GM12892 (cell line): Measurements from ENCODE around the gene OR11A1.
"Not testable (repeated sequence)": the region's sequence is repeated elsewhere in the genome, so short reads cannot be mapped to it uniquely, and the experiment has no call there.

Experiments used
- DNase-seq: peaks from one replicate; pipeline ENCODE4 v3.0.0; 2011; ENCODE audit not compliant: insufficient read length
- FAIRE-seq: peaks from 2 replicates; lab custom pipeline; 2011; peaks lifted over from hg19 to GRCh38; lab: Jason Lieb, UNC
- POLR2A ChIP-seq: IDR thresholded peaks from 2 replicates; pipeline ENCODE4 v1.6.1; 2011; ENCODE audit warnings: low read depth, low read length, control low read depth
- POLR2AphosphoS5 ChIP-seq: IDR thresholded peaks from 2 replicates; pipeline ENCODE4 v1.6.1; 2011; ENCODE audit warnings: low read depth, low read length, control low read depth
- TAF1 ChIP-seq: IDR thresholded peaks from 2 replicates; pipeline ENCODE4 v1.6.1; 2011; ENCODE audit warnings: low read depth, mild to moderate bottlenecking, control low read depth, low read length, borderline replicate concordance

Gene OR11A1

DNA sequence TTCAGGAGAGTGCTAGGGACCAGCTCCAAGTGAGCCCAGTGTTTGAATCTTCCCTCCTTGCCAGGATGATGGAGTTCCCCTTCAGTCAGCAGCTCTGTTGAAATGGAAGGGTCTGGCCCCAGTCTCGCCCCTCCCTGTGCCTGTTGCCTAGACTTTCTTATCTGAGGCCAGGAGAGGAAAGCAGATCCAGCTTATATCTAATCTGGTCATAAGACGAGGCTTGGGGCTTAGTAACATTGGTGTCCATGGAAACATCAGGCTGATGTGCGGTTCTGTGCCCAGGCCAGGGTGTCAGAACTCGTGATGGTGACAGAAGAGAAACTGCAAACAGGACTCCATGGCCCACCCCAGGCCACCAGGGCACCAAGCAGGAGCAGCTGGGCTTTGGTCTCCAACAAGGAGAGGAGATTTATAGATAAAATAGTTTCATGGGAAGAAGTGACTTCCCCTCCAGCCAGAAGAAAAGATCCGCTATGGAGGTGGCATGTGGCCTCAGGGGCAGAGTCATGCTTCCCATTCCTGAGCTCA is 21.1 kb upstream of the OR11A1 start:
- TF ChIP-seq TAF1 (no peak), POLR2AphosphoS5 (no peak), POLR2A (no peak)
- DNase-seq (no peak), FAIRE-seq (no peak)

DNA sequence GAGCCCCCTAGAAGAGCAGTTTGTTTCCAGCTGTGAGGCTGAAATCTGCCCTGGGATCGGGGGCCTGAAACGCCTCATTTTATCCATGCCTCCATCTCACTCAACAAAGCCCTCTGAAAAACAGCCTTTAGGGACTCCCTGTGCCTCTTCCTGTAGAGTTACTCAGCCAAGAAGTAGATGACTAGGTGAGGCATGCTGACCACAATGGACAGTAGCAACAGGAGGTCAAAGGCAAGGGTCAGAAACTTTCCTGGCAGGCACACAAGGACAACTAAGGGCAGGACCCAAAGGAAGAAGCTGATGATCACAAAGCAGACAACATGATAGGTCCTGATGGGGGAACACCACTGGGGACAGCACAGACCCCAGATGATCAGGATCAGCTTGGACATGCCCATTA is 18.1 kb upstream of the OR11A1 start:
- no peak for TF ChIP-seq POLR2A
- no peak for TF ChIP-seq POLR2AphosphoS5
- no peak for TF ChIP-seq TAF1
- DNase-seq, result no peak
- no peak for FAIRE-seq

DNA sequence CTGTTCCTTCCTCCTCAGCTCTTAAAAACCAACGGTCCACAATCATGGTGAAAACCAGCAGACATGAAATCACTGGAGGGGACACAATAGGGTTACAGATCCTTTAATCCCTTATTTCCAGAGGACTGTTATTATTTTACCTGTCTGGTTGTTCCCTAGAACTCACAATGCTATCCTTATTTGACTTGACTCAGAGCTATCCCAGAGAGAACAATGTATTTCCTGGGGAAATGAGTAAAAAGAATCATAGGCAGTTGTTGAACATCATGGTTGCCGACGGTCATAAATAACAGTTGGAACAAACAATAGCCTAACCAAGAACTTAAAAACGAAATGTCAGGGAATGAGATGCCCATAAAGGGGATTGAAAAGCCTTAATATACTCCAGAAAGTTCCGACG is 9.4 kb upstream of the OR11A1 start:
- FAIRE-seq, result no peak
- TF ChIP-seq POLR2A (no peak), POLR2AphosphoS5 (no peak), TAF1 (no peak)
- DNase-seq, result no peak

DNA sequence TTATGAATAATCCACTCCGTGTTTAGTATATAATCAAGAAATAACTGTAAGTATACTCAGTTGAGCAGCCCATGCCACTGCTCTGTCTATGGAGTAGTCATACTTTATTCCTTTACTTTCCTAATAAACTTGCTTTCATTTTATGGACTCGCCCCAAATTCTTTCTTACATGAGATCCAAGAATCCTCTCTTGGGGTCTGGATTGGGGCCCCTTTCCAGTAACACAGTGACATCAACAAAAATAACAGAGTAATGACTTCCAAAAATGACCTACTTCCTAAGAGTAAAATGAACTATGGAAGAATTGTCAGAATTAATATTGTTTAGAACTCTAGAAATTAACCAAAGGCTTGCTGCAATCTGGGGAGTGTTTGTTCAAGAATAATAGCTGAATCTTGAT is 8.9 kb upstream of the OR11A1 start:
- FAIRE-seq, result peak; percentile 48
- TF ChIP-seq POLR2AphosphoS5 (no peak), POLR2A (no peak), TAF1 (no peak)

DNA sequence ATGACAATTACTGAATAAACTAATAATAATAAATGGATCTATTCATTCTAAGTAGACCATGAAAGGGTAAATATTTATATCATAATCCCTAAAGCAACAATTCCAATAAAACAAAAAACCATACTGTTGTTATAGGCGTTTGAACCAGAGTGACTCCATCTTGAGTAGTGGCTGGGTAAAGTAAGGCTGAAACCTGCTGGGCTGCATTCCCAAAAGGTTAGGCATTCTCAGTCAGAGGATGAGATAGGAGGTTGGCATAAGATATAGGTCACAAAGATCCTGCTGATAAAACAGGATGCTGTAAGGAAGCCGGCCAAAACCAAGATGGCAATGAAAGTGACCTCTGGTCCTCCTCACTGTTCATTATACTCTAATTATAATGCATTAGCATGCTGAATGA is 8.4 kb upstream of the OR11A1 start:
- no peak for FAIRE-seq
- no peak for DNase-seq
- TF ChIP-seq POLR2AphosphoS5, result no peak
- no peak for TF ChIP-seq POLR2A
- TF ChIP-seq TAF1, result no peak

More for the DNA sequence above, 8.9 kb upstream of the OR11A1 start:
- no peak for DNase-seq

DNA sequence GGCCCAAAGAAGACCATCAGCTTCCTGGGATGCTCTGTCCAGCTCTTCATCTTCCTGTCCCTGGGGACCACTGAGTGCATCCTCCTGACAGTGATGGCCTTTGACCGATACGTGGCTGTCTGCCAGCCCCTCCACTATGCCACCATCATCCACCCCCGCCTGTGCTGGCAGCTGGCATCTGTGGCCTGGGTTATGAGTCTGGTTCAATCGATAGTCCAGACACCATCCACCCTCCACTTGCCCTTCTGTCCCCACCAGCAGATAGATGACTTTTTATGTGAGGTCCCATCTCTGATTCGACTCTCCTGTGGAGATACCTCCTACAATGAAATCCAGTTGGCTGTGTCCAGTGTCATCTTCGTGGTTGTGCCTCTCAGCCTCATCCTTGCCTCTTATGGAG is 5.2 kb upstream of the OR11A1 start:
- TF ChIP-seq POLR2AphosphoS5, result no peak
- TF ChIP-seq TAF1, result no peak
- no peak for TF ChIP-seq POLR2A
- no peak for FAIRE-seq
- no peak for DNase-seq

DNA sequence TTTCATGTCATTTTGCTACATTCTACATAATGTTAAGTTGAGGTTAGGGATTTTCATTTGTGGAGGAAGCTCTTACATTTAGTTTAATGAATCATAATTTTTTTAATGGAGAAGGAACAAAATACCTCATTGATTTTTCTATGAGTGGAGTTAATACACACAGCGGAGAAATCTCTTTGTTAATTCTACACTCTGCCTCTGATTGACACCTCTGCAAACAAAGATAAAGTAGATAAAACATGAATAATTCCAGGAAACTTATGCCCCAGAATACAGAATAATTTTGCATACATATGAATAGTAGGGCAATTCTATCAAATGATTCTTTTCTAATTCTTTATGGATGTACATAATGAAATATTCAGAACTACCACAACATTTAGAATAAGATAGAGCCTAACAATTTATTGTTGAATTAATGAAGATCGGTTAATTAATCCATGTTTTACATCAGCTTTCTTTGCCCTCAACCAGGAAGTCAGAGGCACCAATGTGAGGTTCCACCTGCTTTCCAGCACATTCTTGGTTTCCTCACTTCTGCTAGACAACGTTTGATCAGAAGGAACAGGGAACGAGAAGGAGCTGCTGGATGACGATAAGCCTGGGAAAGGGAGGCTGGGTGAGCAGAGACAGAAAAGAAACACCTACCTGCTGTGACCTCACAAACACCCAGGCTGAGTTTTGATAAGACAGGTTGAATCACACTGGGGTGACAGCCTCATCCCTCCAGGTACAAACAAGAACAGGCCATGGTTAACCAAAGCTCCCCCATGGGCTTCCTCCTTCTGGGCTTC is 4.3 kb upstream of the OR11A1 start:
- no peak for DNase-seq
- FAIRE-seq, result peak; percentile 5
- TF ChIP-seq POLR2AphosphoS5, result no peak
- no peak for TF ChIP-seq TAF1
- no peak for TF ChIP-seq POLR2A

DNA sequence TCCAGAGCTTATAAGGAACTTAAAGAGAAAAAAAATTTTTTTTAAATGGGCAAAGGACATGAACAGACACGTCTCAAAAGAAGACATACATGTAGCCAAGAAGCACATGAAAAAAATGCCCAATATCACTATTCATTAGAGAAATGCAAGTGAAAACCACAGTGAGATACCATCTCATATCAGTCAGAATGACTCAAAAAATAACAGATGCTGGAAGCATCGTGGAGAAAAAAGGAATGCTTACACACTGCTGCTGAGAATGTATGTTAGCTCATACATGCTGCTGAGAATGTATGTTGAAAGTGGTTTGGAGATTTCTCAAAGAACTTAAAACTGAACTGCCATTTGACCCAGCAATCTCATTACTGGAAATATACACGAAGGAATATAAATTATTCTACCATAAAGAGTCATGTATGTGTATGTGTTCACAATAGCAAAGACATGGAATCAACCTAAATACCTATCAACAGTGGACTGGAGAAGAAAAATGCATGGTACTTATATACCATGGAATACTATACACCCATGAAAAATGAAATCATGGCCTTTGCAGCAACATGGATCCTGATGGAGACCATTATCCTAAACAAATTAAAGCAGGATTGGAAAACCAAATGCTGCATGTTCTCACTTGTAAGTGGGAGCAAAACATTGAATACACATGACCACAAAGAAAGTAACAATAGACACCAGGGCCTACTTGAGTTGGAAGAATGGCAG is 5.2 kb downstream of the OR11A1 start:
- TF ChIP-seq POLR2A, result no peak
- TF ChIP-seq TAF1, result no peak
- TF ChIP-seq POLR2AphosphoS5, result no peak
- no peak for FAIRE-seq
- DNase-seq, result no peak

DNA sequence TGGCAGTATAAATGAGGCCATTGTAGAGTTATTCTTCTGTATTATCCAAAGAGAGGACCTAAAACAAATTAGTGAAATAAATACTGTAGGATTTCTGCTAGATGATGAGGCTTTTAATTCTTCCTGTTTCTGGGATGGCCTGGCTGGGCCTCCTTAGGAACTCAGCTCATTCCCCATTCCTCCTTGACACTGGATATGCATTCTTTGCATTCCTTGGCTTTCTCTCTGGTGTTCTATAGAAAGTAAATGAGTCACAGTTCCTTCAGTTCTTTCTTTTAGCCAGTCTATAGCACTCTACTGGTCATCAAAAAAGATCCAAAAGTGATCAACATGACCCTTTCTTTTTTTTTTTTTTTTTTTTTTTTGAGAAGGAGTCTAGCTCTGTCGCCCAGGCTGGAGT is 9.2 kb downstream of the OR11A1 start:
- DNase-seq, result no peak
- TF ChIP-seq POLR2AphosphoS5 (no peak), TAF1 (no peak), POLR2A (no peak)
- FAIRE-seq, result no peak

DNA sequence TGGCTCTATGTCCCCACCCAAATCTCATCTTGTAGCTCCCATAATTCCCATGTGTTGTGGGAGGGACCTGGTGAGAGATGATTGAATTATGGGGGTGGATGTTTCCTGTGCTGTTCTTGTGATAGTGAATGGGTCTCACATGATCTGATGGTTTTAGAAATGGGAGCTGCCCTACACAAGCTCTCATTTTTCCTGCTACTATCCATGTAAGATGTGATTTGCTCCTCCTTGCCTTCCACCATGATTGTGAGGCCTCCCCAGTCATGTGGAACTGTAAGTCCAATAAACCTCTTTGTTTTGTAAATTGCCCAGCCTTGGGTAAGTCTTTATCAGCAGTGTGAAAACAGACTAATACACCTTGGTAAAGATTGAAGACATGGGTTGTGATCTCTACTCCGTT is 12.8 kb downstream of the OR11A1 start:
- FAIRE-seq, result not testable (repeated sequence)

DNA sequence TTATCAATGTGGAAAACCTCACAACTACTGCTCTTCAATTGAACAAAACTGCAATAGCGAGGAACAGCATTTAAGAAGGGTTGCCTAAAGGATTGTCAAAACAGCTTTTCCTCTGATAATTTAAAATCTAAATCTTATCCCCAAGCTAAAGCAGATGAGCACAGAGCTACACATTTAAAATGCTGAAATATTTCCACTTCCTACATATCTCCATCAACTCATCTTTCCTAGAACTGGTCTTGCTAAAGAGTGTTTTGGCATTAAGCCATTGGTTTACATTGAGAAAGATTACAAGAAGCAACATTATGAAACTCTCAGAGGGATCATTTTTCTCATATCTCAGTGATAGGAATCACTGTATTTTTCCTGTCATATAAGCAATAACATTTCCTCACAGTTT is 14.2 kb downstream of the OR11A1 start:
- TF ChIP-seq POLR2AphosphoS5 (no peak), TAF1 (no peak), POLR2A (no peak)
- no peak for DNase-seq
- no peak for FAIRE-seq

More for the DNA sequence above, 12.8 kb downstream of the OR11A1 start:
- not testable (repeated sequence) for DNase-seq

DNA sequence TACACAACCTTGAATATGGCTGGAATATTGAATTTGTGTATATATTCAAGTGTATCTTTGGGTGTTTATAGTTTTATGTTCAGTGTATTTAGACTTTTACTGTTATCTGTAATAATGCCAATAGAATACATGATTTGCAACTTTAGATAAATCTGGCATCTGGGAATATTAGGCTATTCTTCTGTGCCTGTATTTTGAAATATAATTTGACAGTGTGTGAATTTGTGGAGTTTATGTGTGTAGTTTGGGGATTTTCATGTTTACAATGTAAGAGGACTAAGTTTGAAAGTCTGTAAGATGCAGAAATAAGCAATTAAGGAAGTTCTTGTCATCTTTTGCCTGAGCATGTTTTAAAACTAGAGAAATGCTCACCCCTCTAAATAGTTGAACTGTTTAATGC is 17.9 kb downstream of the OR11A1 start, which contains the start of gene OR10C1:
TSS of gene OR10C1 (plus strand) at position 301 of the 400 bp plus-strand sequence. CDS start 710 bp downstream, outside the sequence.
- FAIRE-seq (no peak), DNase-seq (no peak)
- TF ChIP-seq TAF1 (no peak), POLR2A (no peak), POLR2AphosphoS5 (no peak)

DNA sequence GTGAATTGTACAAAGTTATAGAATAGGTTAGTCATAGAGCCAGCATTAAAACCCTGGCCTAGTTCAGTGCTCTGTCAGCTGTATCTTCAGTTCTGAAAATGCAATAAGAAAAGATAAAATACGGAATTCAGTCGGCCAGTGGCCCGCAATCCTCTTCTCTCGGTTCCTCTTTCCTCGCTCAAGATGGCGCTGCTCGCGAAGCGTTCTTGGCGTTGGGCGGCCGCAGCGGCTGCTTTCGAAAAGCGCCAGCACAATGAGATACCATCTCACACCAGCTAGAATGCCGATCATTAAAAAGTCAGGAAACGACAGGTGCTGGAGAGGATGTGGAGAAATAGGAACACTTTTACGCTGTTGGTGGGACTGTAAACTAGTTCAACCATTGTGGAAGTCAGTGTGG is 20.1 kb downstream of the OR11A1 start:
- not testable (repeated sequence) for FAIRE-seq, DNase-seq
